Right lobe of liver (tissue), 6 donors: ENCODE results near the gene SGCD. TPM values are rescaled to one million over a fixed set of nuclear protein-coding genes. Genes with fewer than 3 reads are reported as not detected.

Experiments
- ATAC-seq, 4 donors: fragments of 200-7000 bp; cut with Tn5 transposase; one replicate each; pipeline ENCODE4 v1.9.1; 2020; ENCODE audit warnings: mild to moderate bottlenecking in 4 of 4, moderate library complexity in 4 of 4
- DNase-seq, 3 donors: peaks; one replicate each; pipeline ENCODE4 v3.0.0-alpha.2; 2020
- H3K27ac ChIP-seq, 3 donors: fragments of 200-600 bp; one replicate each; pipeline ENCODE4 v1.8.0; 2022
- H3K27me3 ChIP-seq, 2 donors: fragments of 200-600 bp; one replicate each; pipeline ENCODE4 v1.8.0; 2022
- H3K36me3 ChIP-seq, 4 donors: fragments of 200-600 bp; sonication (generic) in 1 of 4; one replicate each; pipeline versions ENCODE4 v1.5.1 to v1.8.0; 2017 to 2022; ENCODE audit warnings: control low read depth in 1 of 4
- H3K4me1 ChIP-seq, 4 donors: fragments of 200-600 bp; sonication (generic) in 1 of 4; one replicate each; pipeline versions ENCODE4 v1.5.1 to v1.8.0; 2017 to 2022; ENCODE audit warnings: control low read depth in 1 of 4
- H3K4me3 ChIP-seq, 3 donors: fragments of 200-600 bp; one replicate each; pipeline ENCODE4 v1.8.0; 2022
- H3K9me3 ChIP-seq, 4 donors: fragments of 200-600 bp; sonication (generic) in 1 of 4; one replicate each; pipeline versions ENCODE4 v1.5.1 to v1.8.0; 2017 to 2022; ENCODE audit warnings: control low read depth in 1 of 4
- POLR2A ChIP-seq: fragments of 450-650 bp; IDR thresholded peaks from one replicate; pipeline ENCODE4 v1.6.1; 2017; ENCODE audit warnings: antibody characterized with exemption, mild to moderate bottlenecking
- WGBS: methylation state at CpG from one replicate; pipeline ENCODE4 v1.1.6; 2018; ENCODE audit warnings: low coverage, low lambda C conversion rate; ENCODE audit not compliant: insufficient coverage; ENCODE audit errors: missing lambda C conversion rate; 5-methylcytosine and 5-hydroxymethylcytosine counted together
- intact Hi-C, 2 donors: fragments of 100-400 bp; cut with DNase I; formaldehyde crosslinking; loops; one replicate each; pipeline versions ENCODE4 v1.11.2 to v1.14.1; 2022
- total RNA-seq, 6 experiments: library from RNA; depleted of rRNA in 2 of 6; stranded (reverse); fragments of >200 nt in 2 of 6; fragmentation: NEBNext Ultra II Directional in 3 of 6; extraction: Animal tissue kit (Norgen Biotek cat#: 25700) in 3 of 6; gene quantifications; one replicate each; pipeline versions ENCODE4 v1.1.0 to v1.2.4, GENCODE V29; 2016 to 2023
- TF ChIP-seq, protein P1 (sequence below), 4 donors: fragments of 200-600 bp in 3 of 4; fragments of 450-650 bp in 1 of 4; IDR thresholded peaks; one replicate each; pipeline versions ENCODE4 v1.5.1 to v1.8.0; 2016 to 2022; ENCODE audit warnings: antibody characterized with exemption in 4 of 4, mild to moderate bottlenecking in 2 of 4
- donor health status: DM: no; HTN: yes; CAD: no.
- donor health status: DM: no; HTN: no; CAD: no.
- donor health status: DM: no; HTN: no; CAD: no.
- donor health status: DM: no; HTN: yes; CAD: no.
- donor health status: DM: no; HTN: yes; CAD: no.

Gene SGCD
- total RNA-seq, 6 experiments from 2014 or later, result 0.31 to 3.1 (median 0.95) TPM

GRCh38 chr5:156794687-156795086 is 467.7 kb downstream of the SGCD start:
- DNase-seq, result no peak
- Histone ChIP-seq H3K4me1 (no peaks in the 10 kb centered on the region), H3K4me3 (no peak overlapping the region), H3K36me3 (no peaks in the 10 kb centered on the region), H3K9me3 (no peaks in the 10 kb centered on the region), H3K27ac (no peak overlapping the region), H3K27me3 (no peaks in the 10 kb centered on the region)
- WGBS, result 34% methylated on average over 2 of the region's 2 CpGs
- intact Hi-C loops, result no loop called here
- no peak for ATAC-seq
- no peak for TF ChIP-seq POLR2A
- TF ChIP-seq, protein P1, sequence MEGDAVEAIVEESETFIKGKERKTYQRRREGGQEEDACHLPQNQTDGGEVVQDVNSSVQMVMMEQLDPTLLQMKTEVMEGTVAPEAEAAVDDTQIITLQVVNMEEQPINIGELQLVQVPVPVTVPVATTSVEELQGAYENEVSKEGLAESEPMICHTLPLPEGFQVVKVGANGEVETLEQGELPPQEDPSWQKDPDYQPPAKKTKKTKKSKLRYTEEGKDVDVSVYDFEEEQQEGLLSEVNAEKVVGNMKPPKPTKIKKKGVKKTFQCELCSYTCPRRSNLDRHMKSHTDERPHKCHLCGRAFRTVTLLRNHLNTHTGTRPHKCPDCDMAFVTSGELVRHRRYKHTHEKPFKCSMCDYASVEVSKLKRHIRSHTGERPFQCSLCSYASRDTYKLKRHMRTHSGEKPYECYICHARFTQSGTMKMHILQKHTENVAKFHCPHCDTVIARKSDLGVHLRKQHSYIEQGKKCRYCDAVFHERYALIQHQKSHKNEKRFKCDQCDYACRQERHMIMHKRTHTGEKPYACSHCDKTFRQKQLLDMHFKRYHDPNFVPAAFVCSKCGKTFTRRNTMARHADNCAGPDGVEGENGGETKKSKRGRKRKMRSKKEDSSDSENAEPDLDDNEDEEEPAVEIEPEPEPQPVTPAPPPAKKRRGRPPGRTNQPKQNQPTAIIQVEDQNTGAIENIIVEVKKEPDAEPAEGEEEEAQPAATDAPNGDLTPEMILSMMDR (IDR thresholded peaks at IDR 0.05), result no peak

DNA sequence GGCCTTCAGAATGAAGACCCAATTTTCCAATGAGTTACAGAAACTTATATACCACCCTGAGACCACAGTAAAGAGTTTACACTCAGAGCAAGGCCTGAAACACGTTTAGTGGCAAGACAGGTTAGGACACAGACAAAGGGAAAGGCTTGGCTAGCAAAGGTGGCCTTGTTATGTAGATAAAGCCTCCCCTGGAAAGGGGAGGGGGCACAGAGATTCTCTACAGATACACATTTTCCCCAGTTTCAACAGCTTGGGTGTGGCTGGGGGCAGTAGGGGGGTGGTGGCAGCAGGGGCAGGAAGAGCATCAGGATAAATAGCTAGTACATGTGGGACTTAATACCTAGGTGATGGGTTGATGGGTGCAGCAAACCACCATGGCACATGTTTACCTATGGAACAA is 471.2 kb downstream of the SGCD start:
- WGBS, result 33% methylated on average over 1 of the region's 1 CpG
- H3K4me1 ChIP-seq, result no peaks in the 10 kb centered on the region
- H3K27me3 ChIP-seq, result no peaks in the 10 kb centered on the region
- no peak for ATAC-seq
- no peaks in the 10 kb centered on the region for H3K9me3 ChIP-seq
- TF ChIP-seq, protein P1 (IDR thresholded peaks at IDR 0.05), result no peak
- no peak for TF ChIP-seq POLR2A
- intact Hi-C loops, result no loop called here
- H3K4me3 ChIP-seq, result no peak overlapping the region
- no peaks in the 10 kb centered on the region for H3K36me3 ChIP-seq
- no peak overlapping the region for H3K27ac ChIP-seq
- DNase-seq, result no peak

- Histone ChIP-seq H3K4me1 (no peaks in the 10 kb centered on the region), H3K9me3 (no peaks in the 10 kb centered on the region), H3K36me3 (no peaks in the 10 kb centered on the region), H3K27me3 (no peaks in the 10 kb centered on the region), H3K27ac (no peak overlapping the region), H3K4me3 (no peak overlapping the region)
- no peak for TF ChIP-seq POLR2A
- TF ChIP-seq, protein P1 (IDR thresholded peaks at IDR 0.05), result no peak
- WGBS, result 10% methylated on average over 1 of the region's 1 CpG
- no peak for DNase-seq
- no peak for ATAC-seq
- intact Hi-C loops, result no loop called here
These were observed 472.2 kb downstream of the SGCD start for GRCh38 chr5:156799171-156799570.

DNA sequence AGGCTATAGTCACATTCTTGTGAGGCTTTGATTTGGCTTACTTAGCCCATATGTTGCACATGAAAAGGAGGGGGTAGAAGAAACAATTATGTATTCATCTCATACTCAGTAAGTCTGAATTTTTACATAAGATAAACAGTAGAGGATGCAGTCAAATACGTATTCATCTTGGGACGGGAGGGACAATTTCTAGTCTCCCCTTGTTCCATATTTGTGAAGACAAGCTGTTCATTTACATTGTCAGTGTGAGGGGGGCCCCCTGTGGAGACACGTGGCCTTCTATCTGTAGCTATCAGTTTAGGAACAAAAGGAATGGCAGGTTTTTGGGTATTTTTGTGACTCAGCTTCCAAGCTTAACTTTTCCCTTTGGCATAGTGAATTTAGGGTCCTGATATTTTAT is 474.0 kb downstream of the SGCD start:
- H3K27me3 ChIP-seq, result no peaks in the 10 kb centered on the region
- H3K4me1 ChIP-seq, result no peaks in the 10 kb centered on the region
- TF ChIP-seq, protein P1 (IDR thresholded peaks at IDR 0.05), result no peak
- TF ChIP-seq POLR2A, result no peak
- H3K4me3 ChIP-seq, result no peak overlapping the region
- H3K27ac ChIP-seq, result no peak overlapping the region
- H3K36me3 ChIP-seq, result no peaks in the 10 kb centered on the region
- 43% methylated on average over 3 of the region's 3 CpGs for WGBS
- H3K9me3 ChIP-seq, result no peaks in the 10 kb centered on the region
- no peak for ATAC-seq
- DNase-seq, result no peak
- intact Hi-C loops, result no loop called here

- 40% methylated on average over 5 of the region's 5 CpGs for WGBS
- intact Hi-C loops, result no loop called here
- ATAC-seq, result no peak
These were observed 475.5 kb downstream of the SGCD start for GRCh38 chr5:156802501-156802900.

More at GRCh38 chr5:156802501-156802900, 475.5 kb downstream of the SGCD start:
- H3K27me3 ChIP-seq, result no peaks in the 10 kb centered on the region
- H3K4me3 ChIP-seq, result no peak overlapping the region
- TF ChIP-seq, protein P1 (IDR thresholded peaks at IDR 0.05), result no peak
- TF ChIP-seq POLR2A, result no peak
- DNase-seq, result no peak
- no peaks in the 10 kb centered on the region for H3K4me1 ChIP-seq
- H3K27ac ChIP-seq, result no peak overlapping the region
- H3K9me3 ChIP-seq, result no peaks in the 10 kb centered on the region
- no peaks in the 10 kb centered on the region for H3K36me3 ChIP-seq
